HuH-7 (cell line): ENCODE data around the gene ACTN2.

Experiments used
- DNase-seq: peaks from one replicate; pipeline ENCODE4 v3.0.0; 2011; ENCODE audit warnings: low spot score

ACTN2 gene

GRCh38 chr1:236691348-236691747, 5.0 kb downstream of the ACTN2 start:
- no peak for DNase-seq

DNA sequence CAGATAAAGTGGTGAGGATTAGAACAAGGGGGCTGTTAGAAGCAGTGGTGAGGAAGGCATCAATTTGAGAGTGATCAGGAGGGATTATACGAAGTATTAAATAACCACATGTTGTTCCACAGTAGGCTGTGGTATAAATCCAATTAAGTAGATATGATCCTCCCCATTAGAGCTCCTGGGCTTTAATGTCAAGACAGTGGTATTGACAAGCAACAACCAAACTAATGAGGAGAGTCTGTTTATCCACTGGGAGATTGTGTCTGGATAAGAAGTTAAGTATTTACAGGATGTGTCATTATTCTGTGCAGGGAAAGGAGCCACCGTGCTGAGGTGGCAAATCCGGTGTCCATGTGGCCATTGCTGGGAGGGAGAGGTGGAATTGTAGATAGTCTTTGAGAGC, 5.8 kb downstream of the ACTN2 start:
- DNase-seq = no peak

GRCh38 chr1:236692742-236693141, 6.4 kb downstream of the ACTN2 start:
- no peak for DNase-seq

DNA sequence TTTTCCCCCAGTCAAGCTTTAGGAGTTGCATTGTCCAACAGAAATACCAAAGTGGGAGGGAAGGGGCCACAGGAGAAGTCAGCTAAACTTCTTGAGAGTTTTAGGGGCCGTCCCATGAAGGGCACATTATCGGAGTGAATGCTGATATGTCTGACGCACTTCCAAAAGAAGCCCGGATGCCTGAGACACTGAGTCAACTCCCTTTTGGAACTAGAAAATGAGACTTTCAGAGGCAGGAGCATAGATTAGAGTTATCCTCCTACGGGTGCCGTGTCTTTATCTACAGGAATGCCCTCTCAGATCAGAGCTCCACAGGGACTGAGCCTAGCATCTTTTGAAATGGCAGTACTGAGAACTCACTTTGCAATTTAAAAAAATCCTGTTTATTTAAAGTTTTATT, 13.1 kb downstream of the ACTN2 start:
- DNase-seq = no peak

GRCh38 chr1:236700903-236701302, 14.6 kb downstream of the ACTN2 start:
- no peak for DNase-seq

DNA sequence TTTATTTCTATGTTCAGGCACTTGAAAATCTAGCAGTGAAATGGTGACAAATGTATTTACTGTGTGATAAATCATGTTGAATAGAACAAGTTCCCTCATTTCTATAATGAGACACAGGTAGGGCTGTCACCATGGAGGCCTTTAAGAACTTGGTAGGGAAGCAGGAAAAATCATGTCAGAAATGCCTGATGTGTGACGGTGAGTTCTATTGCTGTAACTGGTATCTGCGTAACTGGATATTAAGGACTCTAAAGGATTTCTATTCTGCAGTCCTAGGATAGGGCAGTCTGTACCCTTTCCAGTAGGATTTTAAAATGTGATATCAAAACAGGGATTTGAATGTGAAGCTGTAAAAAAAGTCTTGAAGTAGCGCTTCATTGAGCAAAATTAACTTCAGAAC, 15.5 kb downstream of the ACTN2 start:
- no peak for DNase-seq

GRCh38 chr1:236702791-236703394, 16.6 kb downstream of the ACTN2 start:
- no peak for DNase-seq

GRCh38 chr1:236705771-236706170, 19.5 kb downstream of the ACTN2 start:
- no peak for DNase-seq

- no peak for DNase-seq
Observed at GRCh38 chr1:236706183-236706582, 19.9 kb downstream of the ACTN2 start.

DNA sequence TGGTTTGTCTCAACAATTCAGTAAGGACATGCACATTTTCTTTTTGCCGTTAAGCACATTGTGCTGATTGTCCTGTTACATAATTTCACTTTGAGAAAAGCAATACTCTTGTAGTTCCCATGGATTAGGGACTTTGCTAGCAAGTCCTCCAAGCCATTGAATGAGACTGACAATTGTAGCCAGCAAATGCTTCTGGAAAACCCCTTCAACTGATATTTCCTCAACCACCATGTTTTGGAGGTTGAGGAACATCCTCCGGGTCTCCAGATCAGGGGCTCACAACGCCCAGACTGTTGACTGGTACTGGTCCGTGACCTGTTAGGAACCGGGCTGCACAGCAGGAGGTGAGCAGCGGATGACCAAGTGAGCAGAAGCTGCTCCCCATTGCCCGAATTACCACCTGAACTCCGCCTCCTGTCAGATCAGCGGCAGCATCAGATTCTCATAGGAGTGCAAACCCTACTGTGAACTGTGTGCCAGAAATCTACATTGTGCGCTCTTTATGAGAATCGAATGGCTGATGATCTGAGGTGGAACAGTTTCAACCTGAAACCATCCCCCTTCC, 24.1 kb downstream of the ACTN2 start:
- DNase-seq = no peak

GRCh38 chr1:236716160-236716559, 29.9 kb downstream of the ACTN2 start:
- DNase-seq = no peak

- DNase-seq = no peak
Observed at GRCh38 chr1:236717811-236718210, 31.5 kb downstream of the ACTN2 start.

- no peak for DNase-seq
Observed at GRCh38 chr1:236718328-236718727, 32.0 kb downstream of the ACTN2 start.

GRCh38 chr1:236720206-236720605, 33.9 kb downstream of the ACTN2 start:
- no peak for DNase-seq

GRCh38 chr1:236720611-236721010, 34.3 kb downstream of the ACTN2 start:
- no peak for DNase-seq

- DNase-seq = no peak
Observed at GRCh38 chr1:236724049-236724448, 37.8 kb downstream of the ACTN2 start.

DNA sequence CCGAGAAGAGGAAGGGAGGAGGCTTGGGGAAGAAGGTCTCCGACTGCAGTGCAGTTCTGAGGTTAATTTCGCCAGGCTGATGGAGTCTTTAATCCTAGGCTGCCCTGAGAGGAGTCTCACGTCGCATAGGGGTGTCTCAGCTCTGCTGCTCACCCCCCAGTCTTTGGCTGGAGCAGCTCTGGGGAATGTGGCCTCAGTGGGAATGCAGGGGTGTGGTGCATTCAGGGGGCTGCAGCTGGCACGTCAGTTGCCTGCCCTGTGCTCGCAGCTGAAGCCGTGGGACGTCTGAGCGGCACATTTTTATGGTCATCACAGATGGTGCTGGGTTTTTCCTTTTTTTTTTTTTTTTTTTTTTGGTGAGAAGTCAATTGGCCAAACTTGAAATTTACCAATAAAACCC, 38.2 kb downstream of the ACTN2 start:
- DNase-seq = no peak

DNA sequence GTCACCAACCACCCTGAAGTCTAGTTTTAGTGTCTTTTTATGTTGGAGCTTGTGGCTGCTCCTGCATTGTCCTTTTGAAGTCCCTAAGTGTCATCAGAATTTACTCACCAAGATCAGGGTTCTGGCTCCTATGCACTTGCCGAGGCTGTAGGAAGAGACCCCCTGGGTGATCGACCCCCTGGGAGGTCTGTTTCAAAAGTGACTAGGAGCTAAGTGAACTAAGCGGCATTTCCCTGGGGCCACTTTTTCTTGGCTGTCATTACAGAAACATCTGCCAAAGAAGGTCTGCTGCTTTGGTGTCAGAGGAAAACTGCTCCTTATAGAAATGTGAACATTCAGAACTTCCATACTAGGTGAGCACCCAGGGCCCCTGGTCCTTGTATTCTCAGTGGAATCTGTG, 39.4 kb downstream of the ACTN2 start:
- no peak for DNase-seq

DNA sequence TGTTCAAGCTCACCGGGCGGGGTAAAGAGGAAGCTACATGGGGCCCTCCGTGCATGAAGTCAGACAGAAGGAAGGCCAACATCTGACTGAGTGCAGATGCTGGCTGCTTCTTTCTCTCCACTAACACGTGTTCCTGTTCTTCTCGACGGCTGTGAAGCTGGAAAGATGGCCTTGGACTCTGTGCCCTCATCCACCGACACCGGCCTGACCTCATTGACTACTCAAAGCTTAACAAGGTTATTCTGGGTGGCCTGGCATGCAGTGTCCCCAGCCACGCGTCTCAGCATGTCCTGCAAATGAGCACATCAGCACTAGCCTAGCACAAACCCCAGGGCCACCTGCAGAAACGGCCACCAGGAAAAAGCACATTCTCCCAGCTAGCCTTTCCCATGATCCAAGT, 41.2 kb downstream of the ACTN2 start:
- DNase-seq = no peak

GRCh38 chr1:236728752-236729151, 42.5 kb downstream of the ACTN2 start:
- no peak for DNase-seq

- no peak for DNase-seq
Observed at GRCh38 chr1:236733653-236734052, 47.4 kb downstream of the ACTN2 start.

- no peak for DNase-seq
Observed at GRCh38 chr1:236734141-236734765, 48.0 kb downstream of the ACTN2 start.

DNA sequence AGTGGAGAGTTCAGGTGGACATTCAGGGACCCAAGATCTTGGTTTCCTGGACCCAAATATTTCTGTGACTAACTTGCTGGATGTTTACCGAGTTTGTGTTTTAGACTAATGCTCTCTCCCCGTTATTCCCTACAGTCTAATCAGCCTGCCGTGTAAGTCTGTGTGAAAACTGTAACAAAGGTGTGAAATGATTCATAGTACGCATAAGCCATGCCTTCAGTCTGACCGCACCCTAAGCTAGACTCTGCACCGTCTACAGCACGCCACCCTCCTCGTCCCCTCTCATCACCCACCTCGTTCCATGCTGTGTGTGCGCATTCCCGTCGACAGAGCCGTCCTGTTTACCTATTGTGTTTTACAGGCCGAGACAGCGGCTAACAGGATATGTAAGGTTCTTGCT, 50.5 kb downstream of the ACTN2 start:
- no peak for DNase-seq

DNA sequence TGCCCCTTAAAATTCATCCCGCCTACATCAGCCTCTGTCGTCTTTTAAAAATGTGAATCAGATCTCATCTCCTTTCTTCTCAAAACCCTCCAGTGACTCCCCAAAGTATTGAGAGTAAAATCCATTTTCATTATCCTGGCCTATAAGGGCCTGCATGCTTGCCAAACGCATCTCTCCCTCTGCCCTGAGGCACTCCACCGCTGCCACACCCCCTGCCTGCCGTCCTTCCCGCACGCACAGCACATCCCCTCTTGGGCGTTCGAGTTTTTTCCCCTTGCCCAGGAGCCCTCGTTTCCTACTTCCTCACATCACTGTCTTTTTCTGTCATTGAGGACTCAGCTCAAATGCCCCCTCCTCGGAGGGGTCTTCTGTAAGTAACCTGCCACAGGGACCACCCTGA, 55.5 kb downstream of the ACTN2 start:
- DNase-seq = no peak
